Measurements from ENCODE around the gene PDPN.
A peak's percentile ranks its signal among the peaks of the same experiment; 100 is the strongest.

Gene PDPN

DNA sequence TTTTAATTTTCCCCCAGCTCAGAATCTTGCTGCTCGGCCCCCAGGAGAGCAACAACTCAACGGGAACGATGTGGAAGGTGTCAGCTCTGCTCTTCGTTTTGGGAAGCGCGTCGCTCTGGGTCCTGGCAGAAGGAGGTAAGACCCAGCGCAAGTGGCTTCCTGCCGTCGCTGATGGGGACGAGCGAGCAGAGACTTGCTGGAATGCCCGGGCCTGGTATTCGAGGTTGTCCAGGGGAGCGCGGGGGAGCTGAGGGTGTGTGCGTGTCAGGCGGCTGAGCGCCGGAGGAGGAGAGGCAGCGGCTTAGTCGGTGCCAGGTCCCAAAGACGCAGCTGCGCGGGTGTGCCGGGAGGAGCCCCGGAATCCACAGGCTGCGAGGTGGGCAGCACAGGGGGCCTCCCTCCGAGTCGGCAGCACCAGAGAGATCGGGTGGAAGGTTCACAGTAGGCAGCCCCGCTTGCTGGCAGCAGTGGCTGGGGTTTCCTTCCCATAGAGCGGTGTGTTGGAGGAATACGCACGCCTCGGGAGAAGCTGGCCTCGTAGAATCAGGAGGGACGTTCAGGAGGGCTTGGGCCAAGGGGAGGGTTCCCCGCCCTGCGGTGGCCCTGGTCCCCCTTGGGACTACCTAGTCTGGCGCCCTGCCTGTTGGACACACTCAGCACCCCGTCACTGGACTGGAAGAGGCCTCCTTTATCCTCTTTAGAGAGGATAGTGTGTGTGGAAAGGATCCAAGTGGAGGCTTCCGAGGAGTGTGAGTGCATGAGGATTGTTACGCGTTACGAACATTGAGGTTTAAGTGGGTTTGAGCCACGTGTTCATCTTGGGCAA is 547 bp downstream of the PDPN start:
- H3K4me3 ChIP-seq (ENCODE audit: low read depth, low read length): peak overlapping the region; percentile 56
- DNase-seq (ENCODE audit: low read depth, low spot score): peak; percentile 54
- in situ Hi-C loops (cut with HindIII; ENCODE audit: low sequenced_read_pairs): no loop called here
- no peak for TF ChIP-seq CTCF (IDR thresholded peaks at IDR 0.05; ENCODE audit: low read depth, low read length)

GRCh38 chr1:13584876-13585611 is 1.4 kb downstream of the PDPN start:
- no peak for TF ChIP-seq CTCF (IDR thresholded peaks at IDR 0.05; ENCODE audit: low read depth, low read length)
- peak overlapping the region; percentile 56 for H3K4me3 ChIP-seq (ENCODE audit: low read depth, low read length)
- in situ Hi-C loops (cut with HindIII; ENCODE audit: low sequenced_read_pairs): no loop called here
- no peak for DNase-seq (ENCODE audit: low read depth, low spot score)

DNA sequence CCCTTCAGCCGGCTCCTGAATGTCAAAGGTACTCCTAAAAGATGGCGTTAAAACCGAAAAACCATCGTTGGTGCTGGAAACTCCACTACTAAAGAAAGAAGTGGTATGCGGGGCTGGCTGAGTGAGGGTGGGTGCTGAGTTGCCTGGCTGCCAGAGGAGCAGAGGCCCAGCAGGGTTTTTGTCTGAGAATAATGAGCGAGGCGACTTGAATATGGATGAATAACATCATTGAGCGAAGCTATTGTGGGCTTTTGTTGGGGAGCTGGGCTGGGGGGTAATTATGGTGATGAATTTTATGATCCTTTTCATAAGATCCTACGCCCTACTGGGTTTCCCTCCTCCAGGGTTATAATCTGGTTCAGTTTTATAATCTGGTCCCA is 2.0 kb downstream of the PDPN start:
- in situ Hi-C loops (cut with HindIII; ENCODE audit: low sequenced_read_pairs): no loop called here
- H3K4me3 ChIP-seq (ENCODE audit: low read depth, low read length): no peak overlapping the region
- no peak for TF ChIP-seq CTCF (IDR thresholded peaks at IDR 0.05; ENCODE audit: low read depth, low read length)
- DNase-seq (ENCODE audit: low read depth, low spot score): no peak

- peak; percentile 17 for DNase-seq (ENCODE audit: low read depth, low spot score)
- in situ Hi-C loops (cut with HindIII; ENCODE audit: low sequenced_read_pairs): no loop called here
- TF ChIP-seq CTCF (IDR thresholded peaks at IDR 0.05; ENCODE audit: low read depth, low read length): no peak
- H3K4me3 ChIP-seq (ENCODE audit: low read depth, low read length): no peak overlapping the region
Observed at GRCh38 chr1:13586001-13586400, 2.4 kb downstream of the PDPN start.

- in situ Hi-C loops (cut with HindIII; ENCODE audit: low sequenced_read_pairs): no loop called here
- TF ChIP-seq CTCF (IDR thresholded peaks at IDR 0.05; ENCODE audit: low read depth, low read length): no peak
- no peak overlapping the region for H3K4me3 ChIP-seq (ENCODE audit: low read depth, low read length)
- DNase-seq (ENCODE audit: low read depth, low spot score): peak; percentile 2
Observed at GRCh38 chr1:13587256-13588030, 3.8 kb downstream of the PDPN start.
